ENCODE data around the gene CREB3L2.

The CREB3L2 gene

DNA sequence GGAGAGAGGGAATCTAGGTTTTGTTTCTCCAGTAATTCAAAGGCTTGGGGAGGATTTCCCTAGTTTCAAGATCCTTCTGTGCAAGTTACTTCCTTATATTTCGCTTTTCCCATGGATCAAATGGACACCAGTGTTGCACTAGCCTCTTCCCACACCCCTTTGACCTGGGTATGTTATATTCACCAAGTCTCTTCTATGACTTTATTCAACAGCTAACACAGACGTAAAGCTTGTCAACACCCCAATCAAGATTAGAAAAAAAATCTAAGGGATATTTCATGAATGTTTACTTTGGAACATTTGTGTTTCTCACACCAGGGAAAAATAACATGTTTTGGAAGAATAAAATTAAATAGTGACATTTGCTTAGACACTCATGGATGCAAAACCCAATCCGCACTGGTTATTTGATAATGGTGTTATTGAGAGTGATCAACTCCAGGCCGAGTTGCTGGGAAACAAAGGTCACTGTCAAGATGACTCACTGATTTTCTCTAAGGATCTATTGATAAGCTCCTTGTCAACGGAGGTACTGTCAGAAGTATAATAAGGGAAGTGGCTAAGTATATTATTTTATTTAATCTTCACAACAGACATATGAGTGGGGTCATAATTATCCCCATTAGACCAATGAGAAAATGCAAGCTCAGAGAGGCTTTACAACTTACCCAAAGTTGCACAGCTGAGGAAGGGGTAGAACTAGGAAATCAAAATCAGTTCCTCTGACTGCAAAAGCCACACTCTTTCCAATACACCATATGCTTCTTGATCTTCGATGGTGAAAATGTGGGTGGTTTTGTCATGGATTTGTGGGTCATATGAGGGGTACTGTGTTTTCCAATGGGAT, 52.2 kb downstream of the CREB3L2 start:
- no peak for DNase-seq

GRCh38 chr7:137948845-137949330, 53.0 kb downstream of the CREB3L2 start:
- no peak for DNase-seq

DNA sequence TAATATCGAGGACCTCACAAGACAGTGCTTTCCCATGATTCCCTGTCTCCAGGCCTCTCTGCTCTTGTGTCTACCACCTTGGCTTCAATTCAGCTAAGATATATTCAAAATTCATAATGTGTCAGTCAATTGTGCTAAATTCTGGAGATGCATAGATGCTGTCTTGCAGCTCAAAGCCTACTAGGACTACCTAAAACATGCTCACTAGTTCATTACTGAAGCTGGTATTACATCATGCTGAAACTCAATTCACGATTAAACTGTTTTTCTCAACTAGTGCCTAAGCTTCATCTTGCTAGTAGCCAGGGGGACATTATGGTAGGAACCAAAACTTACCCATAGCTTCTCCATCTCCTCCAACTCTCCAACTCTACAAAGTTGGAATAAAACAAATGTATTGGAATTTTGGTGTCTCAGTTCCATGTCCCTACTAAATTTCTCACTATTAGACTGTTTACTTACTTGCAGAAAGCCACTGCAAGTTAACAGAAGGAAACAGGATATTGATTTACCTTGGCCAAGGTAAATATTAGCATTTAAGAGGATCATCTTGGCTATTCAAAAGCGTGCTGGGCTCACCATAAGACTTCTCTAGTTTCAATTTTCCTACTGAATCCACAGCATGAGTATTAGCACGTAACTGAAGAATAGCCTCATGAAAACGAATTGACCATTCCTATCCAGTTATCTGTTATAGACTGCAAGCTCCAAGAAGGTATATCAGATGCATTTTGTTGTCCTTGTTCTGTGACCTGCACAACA, 53.6 kb downstream of the CREB3L2 start:
- no peak for DNase-seq

DNA sequence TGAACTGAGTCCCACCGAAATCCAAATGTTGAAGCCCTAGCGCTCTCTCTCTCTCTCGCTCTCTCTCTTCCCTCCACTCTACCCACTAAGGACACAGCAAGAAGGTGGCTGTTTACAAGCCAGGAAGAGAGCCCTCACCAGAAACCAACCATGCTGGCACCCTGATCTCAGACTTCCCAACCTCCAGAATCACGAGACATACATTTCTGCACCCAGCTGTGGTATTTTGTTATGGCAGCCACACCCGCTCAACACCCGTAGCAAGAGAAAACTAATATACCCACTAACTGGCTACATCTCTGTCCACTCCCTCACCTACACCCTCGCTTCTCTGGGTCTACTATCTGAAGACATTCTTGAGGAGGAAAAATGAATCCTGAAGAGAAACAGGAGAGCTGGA, 54.8 kb downstream of the CREB3L2 start:
- no peak for DNase-seq

DNA sequence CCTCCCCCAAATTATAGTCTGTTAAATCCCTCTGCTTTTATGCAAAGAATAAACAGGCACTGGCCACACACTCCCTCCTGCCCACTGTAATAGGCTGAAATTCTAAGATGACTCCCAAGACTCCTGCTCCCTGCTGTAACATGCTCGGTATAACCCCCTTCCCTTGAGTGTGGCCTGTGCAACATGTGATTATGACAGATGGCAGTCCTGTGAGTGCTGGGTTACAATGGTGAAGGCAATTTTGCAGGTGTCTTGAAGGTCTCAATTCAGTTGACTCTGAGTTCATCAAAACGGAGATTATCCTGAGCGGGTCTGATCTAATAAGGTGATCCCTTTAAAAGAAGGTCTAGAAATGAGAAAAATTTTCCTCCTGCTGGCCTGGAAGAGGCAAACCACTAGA, 55.9 kb downstream of the CREB3L2 start:
- no peak for DNase-seq

- DNase-seq: no peak
Measured at GRCh38 chr7:137944168-137944567, 57.7 kb downstream of the CREB3L2 start.

GRCh38 chr7:137943132-137943551, 58.7 kb downstream of the CREB3L2 start:
- no peak for DNase-seq

- DNase-seq: no peak
Measured at GRCh38 chr7:137942484-137943115, 59.3 kb downstream of the CREB3L2 start.

- DNase-seq: no peak
Measured at GRCh38 chr7:137940656-137941518, 61.0 kb downstream of the CREB3L2 start.

GRCh38 chr7:137940218-137940617, 61.7 kb downstream of the CREB3L2 start:
- DNase-seq: no peak

- DNase-seq: no peak
Measured at GRCh38 chr7:137937202-137937560, 64.7 kb downstream of the CREB3L2 start.

DNA sequence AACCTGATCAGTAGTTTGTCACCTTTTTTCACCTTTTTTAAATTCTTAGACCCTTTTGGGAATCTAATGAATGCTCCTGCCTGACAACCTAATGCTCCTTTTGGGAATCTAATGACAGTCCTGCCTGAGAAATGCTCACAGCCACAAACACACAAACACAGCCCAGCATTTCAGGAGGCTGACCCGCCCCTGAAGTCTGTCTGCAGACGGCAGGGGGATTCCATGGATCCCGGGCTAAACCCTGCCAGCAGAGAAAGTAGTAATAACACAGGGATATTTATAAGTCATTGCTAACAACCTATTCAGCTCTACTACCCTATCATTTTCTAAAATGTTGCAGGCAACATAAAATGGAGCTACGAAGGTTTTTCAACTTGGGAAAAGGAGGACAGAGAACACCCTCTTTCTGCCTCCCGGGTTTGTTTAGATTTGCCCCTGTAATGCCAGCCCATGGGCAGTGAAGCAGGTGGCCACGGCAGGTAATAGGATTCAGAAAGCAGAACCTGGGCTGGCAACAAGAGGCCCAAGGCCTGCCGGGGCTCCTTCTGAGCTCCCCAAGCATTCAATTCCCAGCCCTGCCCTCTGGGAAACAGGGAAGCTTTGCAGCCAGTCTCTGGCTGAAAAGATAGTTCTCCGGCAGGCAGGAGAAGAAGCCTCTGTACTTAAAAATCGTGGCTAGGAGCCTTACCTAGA, 65.2 kb downstream of the CREB3L2 start:
- no peak for DNase-seq

DNA sequence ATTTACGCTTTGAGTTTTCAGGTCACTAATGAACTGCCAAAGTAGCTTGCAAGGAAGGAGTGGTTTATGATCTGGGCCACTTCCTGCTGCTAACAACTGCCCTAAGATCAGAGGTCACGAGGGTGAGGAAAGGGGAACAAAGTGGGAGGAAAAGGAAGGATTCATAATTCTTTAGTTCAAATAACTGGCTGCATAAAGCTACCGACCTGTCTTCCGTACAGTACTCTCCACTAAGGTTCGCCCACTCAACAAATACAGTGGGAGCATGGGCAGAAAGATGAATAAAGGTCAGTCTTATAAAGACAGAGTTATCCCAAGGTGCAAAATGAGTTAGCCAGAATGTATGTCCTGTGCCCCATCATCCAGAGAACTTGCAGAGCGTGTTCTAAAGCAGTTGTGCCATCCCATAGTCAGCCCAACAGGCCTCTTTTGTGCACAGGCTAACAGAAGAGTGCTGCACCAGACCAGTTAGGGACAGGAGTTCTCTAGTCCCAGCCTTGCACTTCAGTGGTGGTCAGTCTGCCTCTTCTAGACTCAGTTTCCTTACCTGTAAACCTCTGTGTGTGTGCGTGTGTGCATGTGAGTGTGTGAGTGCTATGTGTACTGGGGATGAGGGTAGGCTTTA, 65.9 kb downstream of the CREB3L2 start:
- DNase-seq: no peak

- no peak for DNase-seq
Measured at GRCh38 chr7:137934941-137935883, 66.7 kb downstream of the CREB3L2 start.

- DNase-seq: no peak
Measured at GRCh38 chr7:137934176-137934826, 67.6 kb downstream of the CREB3L2 start.

DNA sequence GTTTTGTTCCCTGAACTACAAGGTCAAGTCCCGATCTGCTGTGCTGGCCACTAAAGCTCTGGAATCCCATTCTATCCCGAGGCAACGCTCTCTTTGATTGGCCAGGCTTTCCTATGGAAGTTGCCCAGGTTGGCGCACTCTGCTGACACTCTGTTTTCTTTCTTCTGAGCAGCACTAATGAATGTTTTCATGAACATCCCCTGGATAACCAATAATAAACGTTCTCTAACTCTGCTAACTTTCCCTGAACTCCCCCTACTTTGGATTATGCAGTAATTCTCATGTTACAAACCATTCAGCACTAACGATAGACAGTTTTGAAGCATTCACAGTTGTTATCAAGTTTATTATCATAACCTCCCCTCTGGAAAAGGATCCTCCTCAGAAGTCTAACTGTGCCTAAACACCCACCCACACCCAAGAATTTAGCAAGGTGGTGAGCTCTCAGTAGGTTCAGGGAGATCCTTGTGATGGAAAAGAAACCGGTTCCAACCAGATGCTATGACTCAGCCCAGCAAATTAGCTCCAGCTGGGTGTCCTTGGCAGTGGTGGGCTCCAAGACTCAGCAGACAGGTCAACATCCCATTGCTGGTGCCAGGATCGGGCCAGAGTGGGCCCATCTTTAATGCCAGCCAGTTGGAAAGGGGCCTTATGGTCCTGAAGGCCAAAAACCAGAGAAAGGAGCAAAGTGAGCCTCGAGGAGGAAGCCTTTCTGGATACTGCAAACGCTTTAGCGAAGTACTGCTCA, 68.4 kb downstream of the CREB3L2 start:
- DNase-seq: no peak

- DNase-seq: no peak
Measured at GRCh38 chr7:137932881-137933269, 69.0 kb downstream of the CREB3L2 start.

DNA sequence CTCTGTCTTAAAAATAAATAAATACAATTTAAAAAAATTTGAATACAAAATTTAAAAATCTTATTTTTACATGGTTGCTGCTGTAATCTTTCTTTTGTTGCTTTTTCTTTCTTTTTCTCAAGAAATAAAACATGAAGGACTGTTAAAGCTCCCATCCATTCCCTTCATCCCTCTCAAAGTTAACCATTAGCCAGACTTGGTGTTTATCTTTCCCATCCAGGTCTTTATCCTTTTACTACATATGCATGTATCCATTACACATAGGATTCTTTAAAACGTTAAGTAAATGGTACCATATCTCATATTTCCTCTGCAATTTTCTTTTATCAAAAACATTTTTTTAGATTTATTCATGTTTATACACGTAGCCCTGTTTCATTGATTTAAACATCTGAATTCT, 70.1 kb downstream of the CREB3L2 start:
- DNase-seq: no peak

GRCh38 chr7:137930581-137930980, 71.3 kb downstream of the CREB3L2 start:
- no peak for DNase-seq

Data from SHP77 (cell line).